Activated naive CD4-positive, alpha-beta T cell treated with anti-CD3 and anti-CD28 coated beads, Interleukin-2, amount 50 U/mL, for 16 hours (primary cell): Measurements from ENCODE around the gene F11.
"Not testable (repeated sequence)": the region's sequence is repeated elsewhere in the genome, so short reads cannot be mapped to it uniquely, and the experiment has no call there.

Experiments used
- DNase-seq: peaks from one replicate; pipeline ENCODE4 v3.0.0-alpha.2; 2020

Gene F11

GRCh38 chr4:186265683-186266652 lies at the start of gene F11:
Gene F11, plus strand, starts transcription at chr4:186266189. Its CDS starts 948 bp downstream, at chr4:186267137.
- no peak for DNase-seq

GRCh38 chr4:186216465-186217024 lies 49.4 kb upstream of the F11 start:
- no peak for DNase-seq

GRCh38 chr4:186217733-186218293 lies 48.2 kb upstream of the F11 start:
- DNase-seq = no peak

GRCh38 chr4:186221624-186222023 lies 44.4 kb upstream of the F11 start:
- no peak for DNase-seq

GRCh38 chr4:186225848-186226247 lies 40.1 kb upstream of the F11 start:
- DNase-seq = no peak

GRCh38 chr4:186226521-186227189 lies 39.3 kb upstream of the F11 start:
- no peak for DNase-seq

- no peak for DNase-seq
Measured at GRCh38 chr4:186227221-186227620, 38.8 kb upstream of the F11 start, which contains the start of gene KLKB1. Gene KLKB1, plus strand, starts transcription at chr4:186227507. Its CDS starts 689 bp downstream, at chr4:186228196.

- no peak for DNase-seq
Measured at GRCh38 chr4:186227744-186228513, 38.1 kb upstream of the F11 start.

GRCh38 chr4:186228514-186228894 lies 37.5 kb upstream of the F11 start:
- DNase-seq = no peak

GRCh38 chr4:186234367-186234766 lies 31.6 kb upstream of the F11 start:
- DNase-seq = no peak

- no peak for DNase-seq
Measured at GRCh38 chr4:186236126-186236525, 29.9 kb upstream of the F11 start.

GRCh38 chr4:186240452-186240847 lies 25.5 kb upstream of the F11 start:
- no peak for DNase-seq

GRCh38 chr4:186240848-186241491 lies 25.0 kb upstream of the F11 start:
- no peak for DNase-seq

- DNase-seq = no peak
Measured at GRCh38 chr4:186241616-186242015, 24.4 kb upstream of the F11 start.

- DNase-seq = not testable (repeated sequence)
Measured at GRCh38 chr4:186242031-186242430, 24.0 kb upstream of the F11 start.

GRCh38 chr4:186243331-186243730 lies 22.7 kb upstream of the F11 start:
- no peak for DNase-seq

GRCh38 chr4:186244835-186245234 lies 21.2 kb upstream of the F11 start:
- no peak for DNase-seq

GRCh38 chr4:186247062-186247752 lies 18.8 kb upstream of the F11 start:
- not testable (repeated sequence) for DNase-seq

- DNase-seq = no peak
Measured at GRCh38 chr4:186248643-186249042, 17.3 kb upstream of the F11 start.

GRCh38 chr4:186249785-186250754 lies 15.9 kb upstream of the F11 start:
- DNase-seq = no peak
